GM12878 (cell line): ENCODE data around the gene IRGQ. TPM values are rescaled to one million over a fixed set of nuclear protein-coding genes. Genes with fewer than 3 reads are reported as not detected.

Experiments
- ATAC-seq: fragments of 200-7000 bp; cut with Tn5 transposase; 3 replicates; pipeline ENCODE4 v1.9.1; 2020; ENCODE audit warnings: mild to moderate bottlenecking, moderate library complexity
- BruUV-seq: library from RNA; stranded (reverse); fragments of 400-500 nt; replicated peaks from 2 replicates; lab custom pipeline; 2021; lab: Mats Ljungman, UMichigan
- CTCF ChIA-PET: fragments of 300-600 bp; sonication (Branson Sonifier 250); formaldehyde crosslinking; extraction: SDS; loops from one replicate; lab custom pipeline; 2021; ENCODE audit warnings: inconsistent platforms; lab: Yijun Ruan, JAX
- POLR2A ChIA-PET: fragments of 350-600 bp; formaldehyde crosslinking; extraction: SDS; loops from one replicate; lab custom pipeline; 2021; ENCODE audit warnings: inconsistent platforms; lab: Charles Lee
- RAD21 ChIA-PET: fragments of 300-600 bp; sonication (Branson Sonifier 250); formaldehyde crosslinking; loops from one replicate; lab custom pipeline; 2023; ENCODE audit warnings: antibody characterized with exemption; ENCODE audit not compliant: unreplicated experiment; lab: Charles Lee
- SMC1A ChIA-PET: fragments of 300-600 bp; sonication (Branson Sonifier 250); formaldehyde crosslinking; loops from one replicate; lab custom pipeline; 2023; ENCODE audit not compliant: unreplicated experiment, uncharacterized antibody; lab: Charles Lee
- DNase-seq: peaks from one replicate; pipeline ENCODE4 v3.0.0-alpha.2; 2011; ENCODE audit warnings: low read depth, low spot score
- FAIRE-seq: peaks from 3 replicates; lab custom pipeline; 2011; peaks lifted over from hg19 to GRCh38; lab: Jason Lieb, UNC
- H2AFZ ChIP-seq: 2 replicates; pipeline ENCODE4 v1.6.0; 2011; ENCODE audit warnings: low read depth, low read length, control low read depth; ENCODE audit not compliant: control insufficient read depth
- H3K27ac ChIP-seq: 2 replicates; pipeline ENCODE4 v1.5.1; 2011; ENCODE audit warnings: control low read depth; ENCODE audit not compliant: control insufficient read depth, insufficient read depth
- H3K27me3 ChIP-seq, 2 experiments: replicated peaks in 1 of 2; 2 replicates each; pipeline versions ENCODE4 v1.6.0 to v1.6.1; 2011; ENCODE audit warnings: low read length in 1 of 2; ENCODE audit not compliant: control insufficient read depth in 2 of 2, insufficient read depth in 2 of 2
- H3K36me3 ChIP-seq, 2 experiments: 2 replicates each; pipeline ENCODE4 v1.5.1; 2011; ENCODE audit warnings: low read length in 1 of 2; ENCODE audit not compliant: control insufficient read depth in 2 of 2, insufficient read depth in 2 of 2
- H3K4me1 ChIP-seq: 2 replicates; pipeline ENCODE4 v1.6.1; 2011; ENCODE audit warnings: mild to moderate bottlenecking, low read length, moderate library complexity, mixed read lengths; ENCODE audit not compliant: control insufficient read depth, insufficient read depth
- H3K4me2 ChIP-seq: 2 replicates; pipeline ENCODE4 v1.6.0; 2011; ENCODE audit warnings: control low read depth; ENCODE audit not compliant: control insufficient read depth, insufficient read depth
- H3K4me3 ChIP-seq: fragments of 200-600 bp; sonication (generic); 2 replicates; pipeline ENCODE4 v1.5.1; 2016
- H3K79me2 ChIP-seq: 2 replicates; pipeline ENCODE4 v1.6.0; 2011; ENCODE audit warnings: low read length; ENCODE audit not compliant: control insufficient read depth, insufficient read depth
- H3K9ac ChIP-seq: 2 replicates; pipeline ENCODE4 v1.8.0; 2011; ENCODE audit warnings: low read length, control low read depth, mixed read lengths; ENCODE audit not compliant: control insufficient read depth, insufficient read depth
- H3K9me3 ChIP-seq: replicated peaks from 3 replicates; pipeline ENCODE4 v1.5.1; 2011; ENCODE audit warnings: mild to moderate bottlenecking, low read length; ENCODE audit not compliant: control insufficient read depth, insufficient read depth
- H4K20me1 ChIP-seq: 2 replicates; pipeline ENCODE4 v1.6.0; 2011; ENCODE audit not compliant: control insufficient read depth, insufficient read depth
- ATF2 ChIP-seq: IDR thresholded peaks from 2 replicates; pipeline ENCODE4 v1.6.1; 2012; ENCODE audit warnings: low read length, inconsistent platforms
- FOXM1 ChIP-seq: IDR thresholded peaks from 2 replicates; pipeline ENCODE4 v1.6.1; 2012; ENCODE audit warnings: low read depth, mild to moderate bottlenecking, inconsistent platforms, low read length, moderate library complexity
- HDAC6 ChIP-seq: fragments of 200-600 bp; sonication (generic); IDR thresholded peaks from one replicate; pipeline ENCODE4 v1.8.0; 2017; ENCODE audit warnings: antibody characterized with exemption; ENCODE audit not compliant: unreplicated experiment
- NFIC ChIP-seq: IDR thresholded peaks from 2 replicates; pipeline ENCODE4 v1.6.1; 2012; ENCODE audit warnings: low read depth, mild to moderate bottlenecking, inconsistent platforms, low read length, moderate library complexity
- NR2C2 ChIP-seq: IDR thresholded peaks from 2 replicates; pipeline ENCODE4 v1.6.1; 2011; ENCODE audit warnings: borderline replicate concordance, low read depth; ENCODE audit not compliant: control insufficient read depth, insufficient read length
- STAT3 ChIP-seq: IDR thresholded peaks from 2 replicates; pipeline ENCODE4 v1.6.1; 2011; ENCODE audit warnings: low read depth, low read length, improper control_type of control experiment
- SUPT20H ChIP-seq: IDR thresholded peaks from 2 replicates; pipeline ENCODE4 v1.6.1; 2011; ENCODE audit warnings: low read depth, mild to moderate bottlenecking, low read length, moderate library complexity, borderline replicate concordance; ENCODE audit not compliant: control insufficient read depth
- TBL1XR1 ChIP-seq: IDR thresholded peaks from 2 replicates; pipeline ENCODE4 v1.6.1; 2012; ENCODE audit warnings: low read depth, low read length, improper control_type of control experiment
- WGBS: methylation state at CpG from one replicate; pipeline ENCODE4 v1.1.6; 2016; ENCODE audit warnings: low lambda C conversion rate; ENCODE audit not compliant: insufficient replicate concordance, insufficient coverage; ENCODE audit errors: missing lambda C conversion rate; 5-methylcytosine and 5-hydroxymethylcytosine counted together
- in situ Hi-C: fragments of 300-500 bp; cut with MboI; formaldehyde crosslinking; loops from 9 replicates; pipeline ENCODE4 v1.14.3; 2018; ENCODE audit warnings: mixed read lengths
- intact Hi-C: fragments of 100-400 bp; cut with micrococcal nuclease; formaldehyde crosslinking; loops from one replicate; pipeline ENCODE4 v1.14.2; 2022; ENCODE audit not compliant: unreplicated experiment
- polyA plus RNA-seq, 11 experiments: library from polyadenylated mRNA; depleted of rRNA in 4 of 11; unstranded in 6 of 11; stranded (reverse) in 5 of 11; fragments of >200 nt; fragmentation: Nextera tagmentation in 4 of 11; fragmentation: Illumina TruSeq in 1 of 11; extraction: Ambion mirVana in 4 of 11; extraction: Trizol in 1 of 11; gene quantifications; 1 replicate in 1 of 11; 2 replicates in 10 of 11; pipeline versions ENCODE4 v1.2.1 to v1.2.3, GENCODE V29; 2011 to 2016; ENCODE audit warnings: inconsistent platforms in 2 of 11, missing spikeins in 2 of 11, low read depth in 1 of 11
- total RNA-seq, 4 experiments: library from RNA; depleted of rRNA in 3 of 4; stranded (reverse); fragments of >200 nt in 3 of 4; fragmentation: Illumina TruSeq in 1 of 4; extraction: Trizol in 1 of 4; gene quantifications; 2 replicates each; pipeline versions ENCODE4 v1.2.1 to v1.2.3, GENCODE V29; 2013 to 2021
- TF ChIP-seq, protein P1 (sequence below): fragments of 450-650 bp; formaldehyde crosslinking; IDR thresholded peaks from 2 replicates; pipeline ENCODE4 v1.4.0; 2022; ENCODE audit warnings: mild to moderate bottlenecking, moderate library complexity

IRGQ gene
- total and polyA plus RNA-seq, 10 of the 15 experiments (the other 5 are each of a cell fraction or from before 2014, with no cell fraction given) = 3.3 to 20.8 (median 9.0) TPM

DNA sequence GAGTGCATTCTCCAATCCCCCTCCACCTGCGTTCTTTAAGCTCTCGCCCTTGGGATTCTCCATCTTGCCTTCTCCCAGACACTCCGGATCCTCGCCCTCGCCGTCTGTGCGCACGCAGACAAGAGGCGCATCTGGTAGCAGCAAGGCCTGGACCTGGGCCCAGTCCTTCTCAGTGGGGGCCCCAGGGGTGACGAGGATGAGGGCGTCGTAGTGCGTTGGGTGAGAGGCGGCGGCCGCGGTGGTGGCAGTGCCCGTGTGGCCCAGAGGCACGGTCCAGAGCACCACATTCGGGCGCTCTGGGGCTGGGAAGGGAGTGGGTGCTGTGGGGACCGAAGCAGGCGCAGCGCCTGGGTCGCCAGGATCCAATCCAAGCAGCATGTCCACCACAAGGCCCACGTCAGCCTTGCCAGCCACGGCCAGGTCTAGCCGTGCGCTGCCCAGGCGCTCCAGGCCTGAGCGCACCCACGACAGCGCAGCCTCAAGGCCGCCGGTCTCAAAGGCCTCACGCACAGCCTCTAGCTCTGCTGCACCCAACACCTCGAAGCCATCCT is 3.1 kb downstream of the IRGQ start:
- no peak overlapping the region for H3K4me3 ChIP-seq
- TF ChIP-seq, protein P1, sequence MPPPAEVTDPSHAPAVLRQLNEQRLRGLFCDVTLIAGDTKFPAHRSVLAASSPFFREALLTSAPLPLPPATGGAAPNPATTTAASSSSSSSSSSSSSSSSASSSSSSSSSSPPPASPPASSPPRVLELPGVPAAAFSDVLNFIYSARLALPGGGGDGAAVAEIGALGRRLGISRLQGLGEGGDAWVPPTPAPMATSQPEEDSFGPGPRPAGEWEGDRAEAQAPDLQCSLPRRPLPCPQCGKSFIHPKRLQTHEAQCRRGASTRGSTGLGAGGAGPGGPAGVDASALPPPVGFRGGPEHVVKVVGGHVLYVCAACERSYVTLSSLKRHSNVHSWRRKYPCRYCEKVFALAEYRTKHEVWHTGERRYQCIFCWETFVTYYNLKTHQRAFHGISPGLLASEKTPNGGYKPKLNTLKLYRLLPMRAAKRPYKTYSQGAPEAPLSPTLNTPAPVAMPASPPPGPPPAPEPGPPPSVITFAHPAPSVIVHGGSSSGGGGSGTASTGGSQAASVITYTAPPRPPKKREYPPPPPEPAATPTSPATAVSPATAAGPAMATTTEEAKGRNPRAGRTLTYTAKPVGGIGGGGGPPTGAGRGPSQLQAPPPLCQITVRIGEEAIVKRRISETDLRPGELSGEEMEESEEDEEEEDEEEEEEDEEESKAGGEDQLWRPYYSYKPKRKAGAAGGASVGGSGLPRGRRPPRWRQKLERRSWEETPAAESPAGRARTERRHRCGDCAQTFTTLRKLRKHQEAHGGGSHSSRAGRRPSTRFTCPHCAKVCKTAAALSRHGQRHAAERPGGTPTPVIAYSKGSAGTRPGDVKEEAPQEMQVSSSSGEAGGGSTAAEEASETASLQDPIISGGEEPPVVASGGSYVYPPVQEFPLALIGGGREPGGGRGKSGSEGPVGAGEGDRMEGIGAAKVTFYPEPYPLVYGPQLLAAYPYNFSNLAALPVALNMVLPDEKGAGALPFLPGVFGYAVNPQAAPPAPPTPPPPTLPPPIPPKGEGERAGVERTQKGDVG (CRISPR knock-in tag) = no peak
- TF ChIP-seq STAT3 = no peak
- no peak for TF ChIP-seq TBL1XR1
- TF ChIP-seq SUPT20H = no peak
- no peak for TF ChIP-seq NFIC
- TF ChIP-seq NR2C2 = no peak
- no peak for TF ChIP-seq FOXM1
- TF ChIP-seq ATF2 = no peak
- no peak for TF ChIP-seq HDAC6
- ChIA-PET POLR2A (no interaction called here), RAD21 (interaction anchor here (4.8 kb wide), 1 partner anchor 38 kb away, joined by 92 read pairs; no protein-coding TSS in a partner anchor), SMC1A (interaction anchor here (0.7 to 5.4 kb wide), 2 partner anchors 37 to 444 kb away, joined by 3 to 59 read pairs; no protein-coding TSS in a partner anchor), CTCF (interaction anchor here (1.2 to 6.6 kb wide), 5 partner anchors 10 to 146 kb away, joined by 4 to 169 read pairs (median 36); no protein-coding TSS in a partner anchor)
- H3K4me2 ChIP-seq = no peak overlapping the region
- H4K20me1 ChIP-seq = no peaks in the 10 kb centered on the region
- intact Hi-C loops (no loop called here), in situ Hi-C loops (no loop called here)
- no peaks in the 10 kb centered on the region for H3K27me3 ChIP-seq
- no TSS peak for BruUV-seq
- peaks cover 29% of the 10 kb centered on the region for H3K79me2 ChIP-seq
- ATAC-seq (no peak), DNase-seq (no peak), FAIRE-seq (no peak)
- H3K27ac ChIP-seq = no peak overlapping the region
- H3K9me3 ChIP-seq = no peaks in the 10 kb centered on the region
- no peak overlapping the region for H2AFZ ChIP-seq
- peaks cover 5% of the 10 kb centered on the region; the same call in 1 of the 2 replicates for H3K4me1 ChIP-seq
- 99% methylated on average over 35 of the region's 37 CpGs for WGBS
- peaks cover 3 to 6% of the 10 kb centered on the region in 2 experiments; a peak in 3 of 4 replicates for H3K36me3 ChIP-seq
- H3K9ac ChIP-seq = no peak overlapping the region
